ENCODE results near the gene CGB8.
A peak's percentile ranks its signal among the peaks of the same experiment; 100 is the strongest.
"Not testable (repeated sequence)": the region's sequence is repeated elsewhere in the genome, so short reads cannot be mapped to it uniquely, and the experiment has no call there.

The CGB8 gene

DNA sequence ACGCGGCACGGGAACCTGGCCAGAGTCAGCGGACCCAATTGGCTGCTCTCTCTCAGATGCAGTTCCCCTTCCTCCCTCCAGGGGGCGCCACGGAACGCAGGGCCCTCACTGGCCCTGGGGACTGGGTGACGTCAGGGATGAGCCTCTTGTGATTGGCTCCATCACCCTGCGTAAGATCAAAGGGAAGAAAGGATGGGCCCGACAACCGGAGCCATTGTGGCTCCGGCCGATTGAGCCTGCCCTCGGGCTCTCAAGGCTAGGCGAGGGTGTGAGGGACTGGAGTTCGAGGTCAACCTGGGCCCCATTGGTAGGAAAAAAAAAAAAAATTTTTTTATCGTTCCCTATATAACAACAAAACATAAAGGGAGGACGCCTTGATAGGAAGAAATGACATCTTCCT is 12.1 kb downstream of the CGB8 start, which contains the start of gene CGB1:
Gene CGB1 (minus strand): TSS at position 81 of the 400 bp plus-strand sequence. CDS start 184 bp downstream, outside the sequence.
- DNase-seq (ENCODE audit: low read depth, low spot score); in situ Hi-C loops (cut with HindIII; ENCODE audit: low sequenced_read_pairs): not testable (repeated sequence)
- TF ChIP-seq, protein P1, sequence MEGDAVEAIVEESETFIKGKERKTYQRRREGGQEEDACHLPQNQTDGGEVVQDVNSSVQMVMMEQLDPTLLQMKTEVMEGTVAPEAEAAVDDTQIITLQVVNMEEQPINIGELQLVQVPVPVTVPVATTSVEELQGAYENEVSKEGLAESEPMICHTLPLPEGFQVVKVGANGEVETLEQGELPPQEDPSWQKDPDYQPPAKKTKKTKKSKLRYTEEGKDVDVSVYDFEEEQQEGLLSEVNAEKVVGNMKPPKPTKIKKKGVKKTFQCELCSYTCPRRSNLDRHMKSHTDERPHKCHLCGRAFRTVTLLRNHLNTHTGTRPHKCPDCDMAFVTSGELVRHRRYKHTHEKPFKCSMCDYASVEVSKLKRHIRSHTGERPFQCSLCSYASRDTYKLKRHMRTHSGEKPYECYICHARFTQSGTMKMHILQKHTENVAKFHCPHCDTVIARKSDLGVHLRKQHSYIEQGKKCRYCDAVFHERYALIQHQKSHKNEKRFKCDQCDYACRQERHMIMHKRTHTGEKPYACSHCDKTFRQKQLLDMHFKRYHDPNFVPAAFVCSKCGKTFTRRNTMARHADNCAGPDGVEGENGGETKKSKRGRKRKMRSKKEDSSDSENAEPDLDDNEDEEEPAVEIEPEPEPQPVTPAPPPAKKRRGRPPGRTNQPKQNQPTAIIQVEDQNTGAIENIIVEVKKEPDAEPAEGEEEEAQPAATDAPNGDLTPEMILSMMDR (IDR thresholded peaks at IDR 0.05; ENCODE audit: low read depth, low read length), result peak; percentile 42

GRCh38 chr19:49031642-49032301 is 17.1 kb downstream of the CGB8 start, which contains the start of gene CGB2:
Gene CGB2, plus strand, starts transcription at chr19:49031890. Its CDS starts 206 bp downstream, at chr19:49032096.
- TF ChIP-seq, protein P1 (IDR thresholded peaks at IDR 0.05; ENCODE audit: low read depth, low read length), result peak; percentile 31
- in situ Hi-C loops (cut with HindIII; ENCODE audit: low sequenced_read_pairs); H3K4me3 ChIP-seq (ENCODE audit: low read depth, low read length); DNase-seq (ENCODE audit: low read depth, low spot score): not testable (repeated sequence)

More for the DNA sequence above, 12.1 kb downstream of the CGB8 start, which contains the start of gene CGB1:
- H3K4me3 ChIP-seq (ENCODE audit: low read depth, low read length), result not testable (repeated sequence)

GRCh38 chr19:49030323-49030722 is 18.6 kb downstream of the CGB8 start:
- in situ Hi-C loops (cut with HindIII; ENCODE audit: low sequenced_read_pairs); H3K4me3 ChIP-seq (ENCODE audit: low read depth, low read length); DNase-seq (ENCODE audit: low read depth, low spot score): not testable (repeated sequence)

- peak; percentile 5 for DNase-seq (ENCODE audit: low read depth, low spot score)
- H3K4me3 ChIP-seq (ENCODE audit: low read depth, low read length); in situ Hi-C loops (cut with HindIII; ENCODE audit: low sequenced_read_pairs): not testable (repeated sequence)
Measured at GRCh38 chr19:49029749-49030148, 19.2 kb downstream of the CGB8 start.

DNA sequence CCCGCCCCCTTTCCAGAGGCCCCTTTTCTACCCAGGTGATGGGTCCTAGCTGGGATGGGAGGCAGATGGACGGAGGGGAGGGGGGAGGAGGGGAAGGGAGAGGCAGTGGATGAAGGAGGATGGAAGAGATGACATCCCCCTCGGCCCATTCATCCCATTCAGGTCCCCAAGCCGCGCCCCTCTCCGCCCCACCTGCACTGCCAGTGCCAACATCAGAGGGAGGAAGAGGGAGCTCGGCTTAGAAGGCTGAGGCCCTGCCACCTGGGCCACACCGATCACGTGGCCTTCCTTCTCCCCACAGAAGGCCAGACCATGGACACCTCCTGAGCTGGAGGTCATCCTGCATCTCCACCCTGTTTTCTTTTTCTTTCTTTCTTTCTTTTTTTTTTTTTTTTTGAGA is 20.2 kb downstream of the CGB8 start:
- DNase-seq (ENCODE audit: low read depth, low spot score); in situ Hi-C loops (cut with HindIII; ENCODE audit: low sequenced_read_pairs); H3K4me3 ChIP-seq (ENCODE audit: low read depth, low read length): not testable (repeated sequence)

DNA sequence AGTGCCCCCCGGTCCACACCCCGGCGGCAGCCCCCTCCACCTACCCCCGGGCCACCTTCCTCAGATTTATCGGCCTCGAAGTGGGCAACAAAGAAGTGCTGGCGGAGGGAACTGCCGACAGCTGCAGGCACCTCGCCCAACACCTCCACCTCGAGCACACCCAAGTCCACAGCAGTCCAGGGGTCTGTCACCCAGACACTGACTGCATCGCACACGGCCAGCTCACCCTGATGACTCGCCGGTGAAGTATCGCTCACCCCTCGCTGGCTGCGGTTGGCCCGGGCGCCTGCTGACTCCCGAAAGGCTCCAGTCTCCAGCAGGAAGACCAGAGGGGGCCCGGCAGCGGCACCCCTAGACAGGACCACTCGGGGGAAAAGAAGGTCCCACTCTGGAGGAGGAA is 23.3 kb downstream of the CGB8 start:
- DNase-seq (ENCODE audit: low read depth, low spot score); in situ Hi-C loops (cut with HindIII; ENCODE audit: low sequenced_read_pairs): not testable (repeated sequence)

GRCh38 chr19:49025088-49025487 is 23.8 kb downstream of the CGB8 start:
- in situ Hi-C loops (cut with HindIII; ENCODE audit: low sequenced_read_pairs); H3K4me3 ChIP-seq (ENCODE audit: low read depth, low read length); DNase-seq (ENCODE audit: low read depth, low spot score): not testable (repeated sequence)

More for the DNA sequence above, 23.3 kb downstream of the CGB8 start:
- H3K4me3 ChIP-seq (ENCODE audit: low read depth, low read length), result not testable (repeated sequence)

GRCh38 chr19:49024233-49024632 is 24.7 kb downstream of the CGB8 start, which contains the start of gene CGB3:
Gene CGB3, minus strand, starts transcription at chr19:49024333. Its CDS starts 362 bp downstream, at chr19:49023971.
- H3K4me3 ChIP-seq (ENCODE audit: low read depth, low read length); in situ Hi-C loops (cut with HindIII; ENCODE audit: low sequenced_read_pairs); DNase-seq (ENCODE audit: low read depth, low spot score): not testable (repeated sequence)

DNA sequence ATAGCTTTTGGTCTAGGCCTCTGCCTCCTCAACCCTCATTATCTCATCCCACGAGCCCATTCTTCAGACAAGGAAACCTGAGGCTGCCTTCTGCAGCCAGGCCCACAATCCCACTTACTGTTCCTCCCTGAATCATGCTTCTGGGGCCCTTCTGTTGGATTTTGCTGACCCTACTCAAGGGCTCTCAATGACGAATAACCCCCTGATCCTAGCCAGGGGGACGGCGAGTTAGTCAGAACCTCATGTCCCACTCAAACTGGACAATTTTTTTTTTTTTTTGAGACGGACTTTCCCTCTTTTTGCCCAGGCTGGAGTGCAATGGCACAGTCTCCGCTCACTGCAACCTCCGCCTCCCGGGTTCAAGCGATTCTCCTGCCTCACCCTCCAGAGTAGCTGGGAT is 26.8 kb downstream of the CGB8 start:
- H3K4me3 ChIP-seq (ENCODE audit: low read depth, low read length), result no peak overlapping the region
- in situ Hi-C loops (cut with HindIII; ENCODE audit: low sequenced_read_pairs), result no loop called here
- TF ChIP-seq, protein P1 (IDR thresholded peaks at IDR 0.05; ENCODE audit: low read depth, low read length), result no peak
- DNase-seq (ENCODE audit: low read depth, low spot score), result no peak
